Measurements from ENCODE around the gene SLC6A1. TPM values are rescaled to one million over a fixed set of nuclear protein-coding genes. Genes with fewer than 3 reads are reported as not detected.

SLC6A1 gene
- total and polyA plus RNA-seq, 2 of the 13 experiments (the other 11 are each of a cell fraction or from before 2014, with no cell fraction given) = not detected

GRCh38 chr3:11072631-11073030 lies 80.1 kb downstream of the SLC6A1 start:
- CTCF ChIA-PET (ENCODE audit: low intra/inter-chr PET ratio, low total read pairs) = no interaction called here
- H3K9ac ChIP-seq (ENCODE audit: insufficient read depth, low read depth, low read length) = no peak overlapping the region
- TF ChIP-seq XBP1 (CRISPR knock-in tag; IDR thresholded peaks at IDR 0.05) = no peak
- TF ChIP-seq KAT8 (CRISPR knock-in tag; IDR thresholded peaks at IDR 0.05) = no peak
- TF ChIP-seq MZF1 (CRISPR knock-in tag; IDR thresholded peaks at IDR 0.05; ENCODE audit: borderline replicate concordance) = no peak
- TF ChIP-seq ZNF878 (CRISPR knock-in tag; IDR thresholded peaks at IDR 0.05) = no peak
- TF ChIP-seq ARID5B (CRISPR knock-in tag; IDR thresholded peaks at IDR 0.05) = no peak
- no peak for TF ChIP-seq SMAD9 (CRISPR knock-in tag; IDR thresholded peaks at IDR 0.05)
- H3K79me2 ChIP-seq (ENCODE audit: insufficient read depth, low read length) = no peaks in the 10 kb centered on the region
- no peak overlapping the region for H3K4me3 ChIP-seq (replicated peaks in 1 of 3; ENCODE audit: insufficient read depth in 1 of 3, low read depth in 2 of 3, low read length in 3 of 3)
- no TSS peak for BruUV-seq (replicated peaks)
- H3K4me2 ChIP-seq (ENCODE audit: low read depth, low read length) = no peak overlapping the region
- H3K4me1 ChIP-seq (ENCODE audit: insufficient read depth, low read length) = no peaks in the 10 kb centered on the region
- H4K20me1 ChIP-seq (ENCODE audit: insufficient read depth, low read length) = 0 out of 2 replicates have a peak, but pooled peaks cover 3% of the 10 kb centered on the region
- DNase-seq (ENCODE audit: low spot score) (no peak), ATAC-seq (no peak), FAIRE-seq (no peak)
- H3K36me3 ChIP-seq (replicated peaks in 1 of 2; ENCODE audit: control insufficient read depth in 1 of 2, insufficient read depth in 2 of 2, low read length in 2 of 2) = no peaks in the 10 kb centered on the region
- H3K27ac ChIP-seq (ENCODE audit: extremely low read length, insufficient read depth, low read length) = no peak overlapping the region
- peaks cover 0 to 9% of the 10 kb centered on the region in 2 experiments; a peak in 1 of 5 replicates for H3K27me3 ChIP-seq (ENCODE audit: control insufficient read depth in 1 of 2, insufficient read depth in 2 of 2, low read length in 2 of 2)
- 4% methylated on average over 5 of the region's 5 CpGs for WGBS (ENCODE audit: low lambda C conversion rate)
- H2AFZ ChIP-seq (ENCODE audit: low read length) = no peak overlapping the region
- POLR2A ChIA-PET = no interaction called here
- in situ Hi-C loops (cut with HindIII; ENCODE audit: extremely low pct_ligation_motif_present, low pct_unique_long_range_greater_than_20kb) = no loop called here
- intact Hi-C loops (cut with micrococcal nuclease; ENCODE audit: unreplicated experiment) = no loop called here
- H3K9me3 ChIP-seq (ENCODE audit: low read length) = no peaks in the 10 kb centered on the region

All from HepG2 (cell line).